ENCODE measurements around the gene HUNK. TPM values are rescaled to one million over a fixed set of nuclear protein-coding genes. Genes with fewer than 3 reads are reported as not detected.
"Not testable (repeated sequence)": the region's sequence is repeated elsewhere in the genome, so short reads cannot be mapped to it uniquely, and the experiment has no call there.

The HUNK gene
- total RNA-seq, 1 donor from 2014 or later: 3.1 TPM

- no peaks in the 10 kb centered on the region for H3K36me3 ChIP-seq (ENCODE audit: control insufficient read depth, insufficient read depth, low read length)
- no peak overlapping the region for H3K4me3 ChIP-seq (ENCODE audit: low read depth, low read length)
- no peak for DNase-seq (ENCODE audit: low read depth)
- no peaks in the 10 kb centered on the region for H3K27me3 ChIP-seq (ENCODE audit: control insufficient read depth, insufficient read depth, low read length)
- TF ChIP-seq CTCF (IDR thresholded peaks at IDR 0.05; ENCODE audit: insufficient read depth, low read length, poor library complexity, severe bottlenecking): no peak
Observed at GRCh38 chr21:32022146-32022545, 149.3 kb downstream of the HUNK start.

DNA sequence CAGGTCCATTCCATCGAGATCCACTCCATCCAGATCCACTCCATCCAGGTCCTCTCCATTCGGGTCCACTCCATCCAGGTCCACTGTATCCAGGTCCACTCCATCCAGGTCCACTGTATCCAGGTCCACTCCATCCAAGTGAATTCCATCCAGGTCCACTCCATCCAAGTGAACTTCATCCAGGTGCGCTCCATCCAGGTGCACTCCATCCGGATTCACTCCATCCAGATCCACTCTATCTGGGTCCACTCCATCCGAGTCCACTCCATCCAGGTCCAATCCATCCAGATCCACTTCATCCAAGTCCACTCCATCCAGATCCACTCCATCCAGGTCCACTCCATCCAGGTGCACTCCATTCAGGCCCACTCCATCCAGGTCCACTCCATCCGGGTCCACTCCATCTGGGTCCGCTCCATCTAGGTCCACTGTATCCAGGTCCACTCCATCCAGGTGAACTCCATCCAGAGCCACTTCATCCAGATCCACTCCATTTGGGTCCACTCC lies 157.4 kb downstream of the HUNK start:
- TF ChIP-seq CTCF (IDR thresholded peaks at IDR 0.05; ENCODE audit: insufficient read depth, low read length, poor library complexity, severe bottlenecking): no peak
- H3K36me3 ChIP-seq (ENCODE audit: control insufficient read depth, insufficient read depth, low read length): no peaks in the 10 kb centered on the region
- no peak for DNase-seq (ENCODE audit: low read depth)
- H3K27me3 ChIP-seq (ENCODE audit: control insufficient read depth, insufficient read depth, low read length): no peaks in the 10 kb centered on the region
- H3K4me3 ChIP-seq (ENCODE audit: low read depth, low read length): no peak overlapping the region

- H3K4me3 ChIP-seq (ENCODE audit: low read depth, low read length): no peak overlapping the region
- no peaks in the 10 kb centered on the region for H3K36me3 ChIP-seq (ENCODE audit: control insufficient read depth, insufficient read depth, low read length)
- no peak for DNase-seq (ENCODE audit: low read depth)
- TF ChIP-seq CTCF (IDR thresholded peaks at IDR 0.05; ENCODE audit: insufficient read depth, low read length, poor library complexity, severe bottlenecking): no peak
- no peaks in the 10 kb centered on the region for H3K27me3 ChIP-seq (ENCODE audit: control insufficient read depth, insufficient read depth, low read length)
Observed at GRCh38 chr21:32034850-32035249, 162.0 kb downstream of the HUNK start.

DNA sequence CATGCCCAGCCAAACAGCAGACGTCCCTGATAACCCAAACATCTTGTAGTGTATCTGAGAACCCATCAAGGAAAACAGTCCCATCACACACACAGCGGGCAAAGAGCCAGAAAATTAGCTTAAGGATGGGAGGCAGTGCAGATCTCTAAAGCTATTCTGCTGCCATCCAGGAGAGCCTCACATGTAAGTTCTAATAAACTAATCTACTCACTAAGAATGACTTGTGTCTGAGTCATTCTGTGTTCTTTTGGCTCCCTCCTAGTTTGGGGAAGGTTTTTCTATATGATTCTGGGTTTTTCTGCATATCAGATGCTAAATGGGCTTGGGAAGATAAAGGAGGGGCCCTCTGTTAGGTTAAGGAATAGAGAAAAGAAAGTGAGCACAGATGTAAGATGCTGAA lies 162.8 kb downstream of the HUNK start:
- DNase-seq (ENCODE audit: low read depth): no peak
- no peak overlapping the region for H3K4me3 ChIP-seq (ENCODE audit: low read depth, low read length)
- no peaks in the 10 kb centered on the region for H3K36me3 ChIP-seq (ENCODE audit: control insufficient read depth, insufficient read depth, low read length)
- TF ChIP-seq CTCF (IDR thresholded peaks at IDR 0.05; ENCODE audit: insufficient read depth, low read length, poor library complexity, severe bottlenecking): no peak
- H3K27me3 ChIP-seq (ENCODE audit: control insufficient read depth, insufficient read depth, low read length): no peaks in the 10 kb centered on the region

- no peak for DNase-seq (ENCODE audit: low read depth)
- Histone ChIP-seq H3K27me3 (ENCODE audit: control insufficient read depth, insufficient read depth, low read length) (no peaks in the 10 kb centered on the region), H3K36me3 (ENCODE audit: control insufficient read depth, insufficient read depth, low read length) (no peaks in the 10 kb centered on the region), H3K4me3 (ENCODE audit: low read depth, low read length) (no peak overlapping the region)
- no peak for TF ChIP-seq CTCF (IDR thresholded peaks at IDR 0.05; ENCODE audit: insufficient read depth, low read length, poor library complexity, severe bottlenecking)
Observed at GRCh38 chr21:32036756-32037155, 163.9 kb downstream of the HUNK start.

GRCh38 chr21:32038751-32039150 lies 165.9 kb downstream of the HUNK start:
- not testable (repeated sequence) for H3K4me3 ChIP-seq (ENCODE audit: low read depth, low read length); H3K36me3 ChIP-seq (ENCODE audit: control insufficient read depth, insufficient read depth, low read length); DNase-seq (ENCODE audit: low read depth); H3K27me3 ChIP-seq (ENCODE audit: control insufficient read depth, insufficient read depth, low read length)
